HG03354 (cell line): Measurements from ENCODE around the gene WFDC9.
"Not testable (repeated sequence)": the region's sequence is repeated elsewhere in the genome, so short reads cannot be mapped to it uniquely, and the experiment has no call there.

ENCODE experiments used
- ATAC-seq: cut with Tn5 transposase; IDR thresholded peaks from one replicate; pipeline ENCODE4 v1.9.1; 2021; ENCODE audit warnings: mild to moderate bottlenecking; ENCODE audit not compliant: unreplicated experiment, poor library complexity, severe bottlenecking

Gene WFDC9

DNA sequence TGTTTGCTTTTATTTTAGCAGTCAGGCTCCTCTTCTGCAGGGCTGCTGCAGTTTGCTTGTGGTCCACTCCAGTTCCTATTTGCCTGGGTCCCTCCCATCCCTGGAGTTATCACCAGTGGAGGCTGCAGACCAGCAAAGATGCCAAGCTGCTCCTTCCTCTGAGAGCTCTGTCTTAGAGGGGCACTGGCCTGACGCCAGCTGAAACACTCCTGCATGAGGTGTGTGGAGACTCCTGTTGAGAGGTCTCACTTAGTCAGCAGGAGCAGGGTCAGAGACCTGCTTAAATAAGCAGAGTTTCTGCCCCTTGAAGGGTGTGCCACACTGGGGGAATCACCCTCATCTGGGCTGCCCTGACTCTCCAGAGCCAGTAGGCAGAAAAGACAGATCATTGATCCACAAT, 35.8 kb downstream of the WFDC9 start:
- ATAC-seq = no peak

DNA sequence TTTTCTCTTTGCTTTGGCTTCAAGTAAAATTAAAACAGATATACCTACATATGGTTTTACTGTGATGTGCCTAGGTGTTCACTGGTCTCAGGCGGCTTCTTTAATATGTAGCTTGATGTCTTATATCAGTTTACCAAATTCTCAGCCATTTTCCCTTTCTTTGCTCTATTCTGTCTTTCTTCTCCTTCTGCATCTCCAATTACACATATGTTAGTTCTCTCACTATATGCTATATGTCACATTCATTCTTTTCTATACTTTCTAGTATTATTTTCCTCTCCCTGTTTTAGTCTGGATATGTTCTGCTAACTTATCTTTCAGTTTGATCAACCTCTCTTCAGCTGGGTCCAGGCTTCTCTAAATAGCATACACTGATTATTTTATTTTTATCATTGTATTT, 37.6 kb downstream of the WFDC9 start:
- no peak for ATAC-seq

DNA sequence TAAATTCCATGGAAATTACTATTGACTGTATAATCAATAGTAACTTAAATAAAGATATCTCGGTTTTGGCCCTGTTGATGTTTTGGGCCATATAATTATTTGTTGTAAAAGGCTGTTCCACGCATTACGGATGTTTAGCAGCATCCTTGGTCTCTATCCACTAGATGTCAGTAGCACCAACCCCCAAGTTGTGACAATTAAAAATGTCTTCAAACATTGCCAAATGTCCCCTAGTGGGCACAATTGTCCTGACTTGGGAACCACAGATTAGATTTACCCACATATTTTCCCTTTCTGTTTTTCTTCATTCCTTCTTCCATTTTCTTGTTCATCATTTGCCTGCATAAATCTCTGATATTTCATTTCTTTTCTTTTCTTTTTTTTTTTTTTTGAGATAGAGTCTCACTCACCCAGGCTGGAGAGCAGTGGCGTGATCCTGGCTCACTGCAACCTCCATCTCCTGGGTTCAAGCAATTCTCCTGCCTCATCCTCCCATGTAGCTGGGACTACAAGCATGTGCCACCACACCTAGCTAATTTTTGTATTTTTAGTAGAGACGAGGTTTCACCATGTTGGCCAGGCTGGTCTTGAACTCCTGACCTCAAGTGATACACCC, 38.4 kb downstream of the WFDC9 start:
- ATAC-seq = no peak

DNA sequence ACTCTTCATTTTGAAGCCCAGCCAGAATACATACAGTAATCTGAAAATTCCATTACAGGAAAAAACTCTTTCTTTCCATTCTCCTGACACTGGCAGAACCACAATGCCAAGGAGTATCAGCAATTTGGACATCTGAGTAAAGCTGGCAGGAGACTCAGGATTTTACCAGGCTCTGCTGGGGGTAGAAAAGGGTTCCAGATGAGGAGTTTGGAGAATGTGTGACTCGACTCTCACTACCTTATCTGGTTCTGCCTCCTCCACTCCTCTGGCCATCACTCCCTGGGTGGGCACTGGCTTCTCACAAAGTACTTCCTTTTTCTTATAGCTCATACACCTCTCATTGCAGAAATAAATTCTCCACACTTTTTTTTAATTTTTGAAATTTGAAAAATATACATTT, 41.4 kb downstream of the WFDC9 start:
- no peak for ATAC-seq

DNA sequence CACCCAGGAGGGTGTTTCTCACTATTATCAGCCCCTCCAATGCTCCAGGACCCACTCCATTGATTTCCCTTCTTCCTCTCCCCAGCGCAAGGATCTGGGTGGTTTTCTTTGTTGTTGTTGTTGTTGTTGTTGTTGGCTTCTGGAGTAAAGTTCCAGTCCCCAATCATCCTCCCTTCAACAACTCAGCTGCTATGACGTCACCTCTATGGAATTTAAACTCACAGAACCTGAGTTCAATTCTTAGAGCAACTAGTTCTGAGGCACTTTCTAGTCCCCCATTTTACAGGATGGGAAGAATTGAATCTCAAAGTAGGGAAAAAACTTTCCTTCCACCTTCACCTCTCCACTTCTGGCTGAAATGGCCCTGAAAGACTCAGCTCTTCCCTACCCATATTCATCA, 42.3 kb downstream of the WFDC9 start:
- no peak for ATAC-seq

DNA sequence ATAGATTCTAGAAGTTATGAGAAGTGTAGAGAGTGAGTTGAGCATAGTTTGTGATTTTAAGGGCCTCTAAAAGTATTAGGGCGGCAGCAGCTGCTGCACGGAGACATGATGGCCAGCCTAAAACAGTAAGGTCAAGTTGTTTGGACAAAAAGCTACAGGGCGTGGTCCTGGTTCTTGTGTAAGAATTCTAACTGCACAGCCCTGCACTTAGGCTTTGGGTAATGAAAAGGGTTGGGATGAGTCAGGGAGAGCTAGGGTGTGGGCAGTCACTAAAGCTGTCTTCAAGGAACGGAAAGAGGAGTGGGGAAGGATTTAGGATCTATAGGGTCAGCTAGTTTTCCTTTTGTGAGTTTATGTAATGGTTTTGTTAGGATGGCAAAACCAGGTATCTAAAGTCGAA, 45.1 kb downstream of the WFDC9 start:
- not testable (repeated sequence) for ATAC-seq

DNA sequence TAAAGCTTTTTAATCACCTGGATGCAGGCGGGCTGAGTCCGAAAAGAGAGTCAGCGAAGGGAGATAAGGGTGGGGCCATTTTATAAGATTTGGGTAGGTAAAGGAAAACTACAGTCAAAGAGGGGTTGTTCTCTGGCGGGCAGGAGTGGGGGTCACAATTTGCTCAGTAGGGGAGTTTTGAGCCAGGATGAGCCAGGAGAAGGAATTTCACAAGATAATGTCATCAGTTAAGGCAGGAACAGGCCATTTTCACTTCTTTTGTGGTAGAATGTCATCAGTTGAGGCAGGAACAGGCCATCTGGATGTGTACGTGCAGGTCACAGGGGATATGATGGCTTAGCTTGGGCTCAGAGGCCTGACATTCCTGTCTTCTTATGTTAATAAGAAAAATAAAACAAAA, 46.8 kb downstream of the WFDC9 start:
- ATAC-seq = not testable (repeated sequence)

DNA sequence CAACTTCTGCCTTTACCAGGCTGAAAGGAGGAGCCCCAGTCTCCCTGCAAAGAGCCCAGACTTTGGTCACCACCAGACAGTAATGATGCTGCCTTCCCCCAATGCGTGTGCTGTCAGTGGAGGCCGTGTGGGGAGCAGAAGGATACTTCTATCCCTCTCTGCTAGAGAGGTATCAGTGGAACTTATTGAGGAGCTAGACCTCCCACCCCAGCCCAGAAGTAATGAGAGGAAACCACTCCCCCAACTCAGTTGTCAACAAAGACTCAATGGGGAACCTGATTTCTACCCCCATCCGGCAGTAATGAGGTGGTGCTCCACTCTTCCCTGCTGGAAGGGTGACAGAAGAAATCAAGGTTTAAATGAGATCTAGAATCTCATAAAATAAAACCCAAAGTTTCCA, 47.6 kb downstream of the WFDC9 start:
- no peak for ATAC-seq

DNA sequence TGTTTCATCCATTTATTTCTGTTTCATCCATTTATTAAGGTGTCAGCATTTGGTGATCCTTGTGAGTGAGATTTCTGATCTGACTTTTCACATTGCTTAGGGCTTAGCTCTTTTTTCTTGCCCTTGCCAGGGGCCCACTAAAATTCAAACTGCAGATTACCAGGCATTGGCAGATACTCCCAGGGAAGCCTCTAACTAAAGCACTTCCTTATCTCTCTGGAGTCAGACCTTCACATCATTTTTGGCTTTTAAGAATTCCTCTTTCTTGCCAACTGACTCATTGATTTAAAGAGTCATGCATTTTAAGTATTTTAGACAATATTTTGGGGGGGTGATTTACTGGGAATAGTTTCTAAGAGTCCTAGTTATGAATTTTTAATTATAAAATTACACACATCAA, 49.4 kb downstream of the WFDC9 start:
- ATAC-seq = no peak

DNA sequence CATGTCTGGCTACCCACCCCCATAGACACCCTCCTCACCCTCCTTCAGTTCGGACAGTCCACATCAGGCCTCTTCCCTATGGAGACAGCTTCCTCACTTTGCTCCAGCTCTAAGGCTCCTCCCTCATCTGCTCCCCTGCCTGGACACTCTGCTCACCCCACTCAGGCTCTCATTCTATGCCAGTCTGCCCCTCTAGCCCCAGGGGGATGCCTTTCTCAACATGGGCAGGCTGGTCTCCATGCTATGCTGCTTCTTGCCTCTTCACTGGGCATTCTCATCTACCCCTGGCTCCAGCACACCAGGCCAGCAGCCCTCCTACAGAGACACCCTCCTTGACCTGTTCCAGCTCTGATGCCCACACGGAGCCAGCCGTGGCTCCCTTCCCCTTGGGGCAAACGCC, 51.9 kb downstream of the WFDC9 start, which contains the start of gene WFDC8:
Gene WFDC8 (minus strand): TSS at position 101 of the 400 bp plus-strand sequence. CDS start 37 bp downstream, at position 64.
- ATAC-seq = no peak

DNA sequence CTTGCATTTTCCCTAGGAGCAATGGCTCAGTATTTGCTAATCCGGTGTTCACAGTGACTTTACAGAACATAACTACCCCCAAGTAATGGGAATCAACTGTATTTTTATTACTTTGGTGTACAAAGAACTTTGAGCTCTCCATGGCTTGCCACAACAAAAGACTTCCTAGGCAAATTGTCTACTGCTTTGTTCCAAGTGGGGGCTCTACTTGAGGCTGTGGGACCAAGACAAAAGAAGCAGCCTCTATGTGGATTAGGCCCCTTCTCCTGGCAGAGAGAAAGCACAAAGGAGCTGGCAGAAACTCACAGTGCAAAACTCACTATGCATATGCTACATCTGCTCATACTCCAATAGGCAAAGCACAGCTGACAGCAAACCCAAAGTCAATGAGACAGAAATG, 52.9 kb downstream of the WFDC9 start:
- ATAC-seq = no peak

DNA sequence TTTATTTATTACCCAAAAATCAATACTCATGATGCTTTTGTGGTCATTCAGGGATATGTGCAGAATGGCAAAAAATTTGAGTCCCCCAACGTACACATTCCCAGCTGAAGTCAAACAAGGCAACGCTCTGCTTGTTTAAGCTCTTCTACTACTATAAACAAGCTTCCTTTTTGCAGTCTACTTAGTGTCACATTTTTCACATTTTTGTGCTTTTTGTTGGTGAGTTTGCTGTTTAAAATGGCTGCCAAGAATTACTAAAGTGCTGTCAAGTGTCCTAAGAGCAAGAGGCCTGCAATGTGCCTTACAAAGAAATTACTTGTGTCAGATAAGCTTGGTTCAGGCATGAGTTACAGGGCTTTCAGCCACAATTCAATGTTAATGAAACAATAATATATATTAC, 54.1 kb downstream of the WFDC9 start:
- ATAC-seq = no peak

DNA sequence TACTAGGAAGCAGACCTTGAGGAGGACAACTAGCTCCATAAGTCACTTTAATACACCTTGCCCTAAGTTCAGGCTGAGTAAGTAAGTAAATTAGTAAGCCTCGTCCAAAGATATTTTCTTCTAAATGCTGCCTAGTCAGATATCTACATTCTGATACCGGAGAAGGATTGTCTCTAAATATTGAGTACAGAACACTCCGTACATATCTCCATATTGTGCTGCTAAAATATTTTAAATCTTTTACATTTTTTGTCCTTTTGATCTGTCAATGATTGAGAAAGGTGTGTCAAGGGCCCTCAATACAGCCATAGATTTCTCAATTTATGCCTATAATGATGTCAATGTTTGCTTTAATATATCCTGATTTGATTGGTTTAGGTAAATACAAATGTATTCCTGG, 55.2 kb downstream of the WFDC9 start:
- ATAC-seq = no peak

DNA sequence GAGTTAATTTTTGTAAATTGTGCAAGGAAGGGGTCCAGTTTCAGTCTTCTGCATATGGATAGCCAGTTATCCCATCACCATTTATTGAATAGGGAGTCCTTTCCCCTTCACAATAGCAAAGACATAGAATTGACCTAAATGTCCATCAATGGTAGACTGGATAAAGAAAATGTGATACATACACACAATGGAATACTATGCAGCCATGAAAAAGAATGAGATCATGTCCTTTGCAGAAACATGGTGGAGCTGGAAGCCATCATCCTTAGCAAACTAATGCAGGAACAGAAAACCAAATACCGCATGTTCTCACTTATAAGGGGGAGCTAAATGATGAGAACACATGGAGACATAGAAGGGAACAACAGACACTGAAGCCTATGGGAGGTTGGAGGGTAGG, 61.4 kb downstream of the WFDC9 start:
- ATAC-seq = not testable (repeated sequence)

DNA sequence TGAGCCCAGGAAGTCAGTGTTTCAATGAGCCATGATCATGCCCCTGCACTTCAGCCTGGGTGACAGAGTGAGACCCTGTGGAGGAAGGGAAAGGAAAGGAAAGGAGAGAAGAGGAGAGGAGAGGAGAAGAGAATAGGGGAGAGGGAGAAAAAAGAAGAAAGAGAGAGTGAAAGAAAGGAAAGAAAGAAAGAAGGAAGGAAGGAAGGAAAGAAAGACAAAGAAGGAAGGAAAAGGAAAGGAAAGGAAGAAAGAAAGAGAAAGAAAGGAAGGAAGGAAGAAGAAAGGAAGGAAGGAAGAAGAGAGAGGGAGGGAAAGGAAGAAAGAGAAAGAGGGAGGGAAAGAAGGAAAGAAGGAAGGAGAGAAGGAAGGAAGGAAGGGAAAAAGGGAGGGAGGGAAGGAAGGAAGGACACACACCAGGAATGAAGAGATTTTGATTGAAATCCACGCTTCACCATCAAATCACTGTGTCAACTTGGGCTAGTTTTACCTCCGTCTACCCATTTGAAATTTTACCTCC, 66.3 kb downstream of the WFDC9 start:
- no peak for ATAC-seq
